GM04503 (cell line): Measurements from ENCODE around the gene COL12A1.
A peak's percentile ranks its signal among the peaks of the same experiment; 100 is the strongest.

Experiments
- DNase-seq: peaks from one replicate; pipeline ENCODE4 v3.0.0-alpha.2; 2012; ENCODE audit warnings: low read depth

COL12A1 gene

GRCh38 chr6:75143191-75143590 is 62.7 kb downstream of the COL12A1 start:
- peak; percentile 80 for DNase-seq

- no peak for DNase-seq
Measured at GRCh38 chr6:75142721-75143120, 63.1 kb downstream of the COL12A1 start.

GRCh38 chr6:75135876-75136275 is 70.0 kb downstream of the COL12A1 start:
- DNase-seq = no peak

GRCh38 chr6:75135450-75135849 is 70.4 kb downstream of the COL12A1 start:
- peak; percentile 41 for DNase-seq

GRCh38 chr6:75130784-75131183 is 75.1 kb downstream of the COL12A1 start:
- no peak for DNase-seq

GRCh38 chr6:75128878-75129570 is 76.8 kb downstream of the COL12A1 start:
- peak; percentile 45 for DNase-seq

GRCh38 chr6:75126518-75126917 is 79.3 kb downstream of the COL12A1 start:
- DNase-seq = no peak

- no peak for DNase-seq
Measured at GRCh38 chr6:75124983-75125382, 80.9 kb downstream of the COL12A1 start.

GRCh38 chr6:75124085-75124484 is 81.8 kb downstream of the COL12A1 start:
- no peak for DNase-seq

- no peak for DNase-seq
Measured at GRCh38 chr6:75118925-75119515, 86.8 kb downstream of the COL12A1 start.

- DNase-seq = no peak
Measured at GRCh38 chr6:75117701-75118100, 88.2 kb downstream of the COL12A1 start.

- DNase-seq = no peak
Measured at GRCh38 chr6:75116946-75117345, 88.9 kb downstream of the COL12A1 start.

- no peak for DNase-seq
Measured at GRCh38 chr6:75115481-75115880, 90.4 kb downstream of the COL12A1 start.

- DNase-seq = no peak
Measured at GRCh38 chr6:75114806-75115205, 91.0 kb downstream of the COL12A1 start.

GRCh38 chr6:75114195-75114594 is 91.7 kb downstream of the COL12A1 start:
- no peak for DNase-seq

- DNase-seq = no peak
Measured at GRCh38 chr6:75113446-75113845, 92.4 kb downstream of the COL12A1 start.

- no peak for DNase-seq
Measured at GRCh38 chr6:75109765-75110164, 96.1 kb downstream of the COL12A1 start.

GRCh38 chr6:75109022-75109421 is 96.8 kb downstream of the COL12A1 start:
- DNase-seq = no peak

- no peak for DNase-seq
Measured at GRCh38 chr6:75108333-75108974, 97.4 kb downstream of the COL12A1 start.

- DNase-seq = no peak
Measured at GRCh38 chr6:75107913-75108312, 97.9 kb downstream of the COL12A1 start.

- no peak for DNase-seq
Measured at GRCh38 chr6:75106426-75106825, 99.4 kb downstream of the COL12A1 start.

- no peak for DNase-seq
Measured at GRCh38 chr6:75103431-75103830, 102.4 kb downstream of the COL12A1 start.

GRCh38 chr6:75102301-75102700 is 103.6 kb downstream of the COL12A1 start:
- no peak for DNase-seq
